GM19395 (cell line): ENCODE data around the gene PTH1R.
A peak's percentile ranks its signal among the peaks of the same experiment; 100 is the strongest.

Experiments used
- ATAC-seq: cut with Tn5 transposase; IDR thresholded peaks from one replicate; pipeline ENCODE4 v1.9.1; 2021; ENCODE audit warnings: mild to moderate bottlenecking, moderate library complexity; ENCODE audit not compliant: unreplicated experiment

The PTH1R gene

DNA sequence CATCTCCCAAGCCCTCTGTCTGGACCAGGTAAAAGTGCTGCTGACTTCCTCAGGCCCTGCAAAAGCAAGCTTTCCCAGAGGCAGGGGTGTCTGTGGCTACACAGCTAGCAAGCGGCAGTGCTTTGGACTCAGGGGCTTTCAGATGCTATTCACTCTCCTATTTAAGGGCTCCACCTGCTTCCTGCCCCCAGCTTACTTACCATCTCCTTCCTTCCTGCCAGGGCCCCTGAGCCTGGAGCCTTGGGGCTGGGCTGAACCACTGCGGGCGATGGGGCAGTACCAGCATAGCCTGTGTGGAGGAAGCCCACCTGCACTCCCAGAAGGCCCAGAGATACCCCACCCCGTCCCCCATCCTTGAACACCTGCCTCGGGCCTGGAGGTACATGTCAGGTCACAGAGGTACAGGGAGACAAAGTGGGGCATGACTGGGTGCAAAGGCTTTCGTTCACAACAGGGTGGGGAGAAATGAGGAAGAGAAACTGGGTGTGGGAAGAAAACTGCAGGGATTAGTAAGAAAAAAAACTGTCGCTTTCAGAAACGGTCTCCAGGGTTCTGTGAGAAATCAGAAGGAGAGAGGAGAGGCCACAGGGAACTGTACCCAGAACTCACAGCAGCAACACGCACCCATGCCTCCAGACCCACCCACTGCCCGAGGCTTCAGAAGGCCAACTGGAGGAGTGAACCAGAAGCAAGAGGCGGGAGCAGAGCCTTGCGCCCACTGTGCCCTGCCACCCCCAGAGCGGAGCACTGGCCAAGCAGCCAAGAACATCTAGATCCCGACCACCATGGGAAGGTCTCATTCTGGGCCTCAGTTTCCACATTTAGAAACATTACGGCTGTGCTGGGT lies 49.6 kb downstream of the PTH1R start:
- peak; percentile 65 for ATAC-seq

DNA sequence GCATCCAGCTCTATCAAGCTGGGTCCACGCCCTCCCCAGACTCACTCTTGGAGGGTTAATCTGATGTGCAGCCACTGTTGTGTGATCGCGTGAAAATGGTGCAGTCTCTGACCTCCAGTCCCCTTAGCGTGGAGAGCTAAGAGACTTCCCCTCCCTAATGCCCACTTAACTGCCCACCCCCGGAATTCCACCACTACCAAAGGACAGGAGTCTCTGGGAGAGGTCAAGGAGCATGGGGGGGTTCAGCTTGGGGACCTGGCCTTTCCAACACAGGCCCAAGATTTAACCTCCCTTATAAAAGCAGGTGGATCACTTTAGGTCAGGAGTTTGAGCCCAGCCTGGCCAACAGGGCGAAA lies 50.2 kb downstream of the PTH1R start:
- no peak for ATAC-seq

DNA sequence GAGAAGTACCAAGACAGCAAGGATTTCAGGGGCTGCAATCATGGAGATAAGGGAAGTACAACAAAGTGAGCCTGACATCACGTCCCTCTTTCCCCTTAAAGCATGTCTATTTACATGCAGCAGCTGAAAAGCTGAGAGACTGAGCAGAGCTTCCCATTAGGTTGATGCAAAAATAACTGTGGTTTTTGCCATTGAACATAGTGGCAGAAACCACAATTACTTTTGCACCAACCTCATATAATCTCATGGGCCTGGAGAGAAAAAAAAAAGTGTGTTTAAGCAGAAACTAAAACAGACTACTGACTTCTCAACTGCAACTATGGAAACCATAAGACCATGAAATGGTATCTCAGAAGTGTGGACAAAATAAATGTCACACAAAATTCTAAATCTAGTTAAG lies 50.8 kb downstream of the PTH1R start:
- ATAC-seq: no peak

DNA sequence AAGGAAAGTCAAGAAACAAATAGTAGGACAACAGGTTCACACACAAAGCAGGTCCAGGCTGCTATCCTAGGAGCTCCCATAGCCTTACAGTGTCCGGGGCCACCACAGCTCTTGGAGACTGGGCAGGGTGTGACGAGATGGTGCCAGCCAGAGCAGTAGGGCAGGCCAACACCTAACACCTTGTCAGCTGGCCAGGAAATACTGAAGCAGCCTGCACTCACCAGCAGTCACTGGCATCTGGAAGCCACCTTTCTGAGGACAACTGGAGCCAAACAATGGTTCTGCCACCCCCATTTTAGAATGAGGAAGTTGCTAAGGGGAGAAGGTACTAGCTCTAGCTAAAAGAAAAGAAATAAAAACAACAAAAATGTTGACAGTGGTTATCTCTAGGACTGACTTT lies 51.8 kb downstream of the PTH1R start:
- no peak for ATAC-seq

DNA sequence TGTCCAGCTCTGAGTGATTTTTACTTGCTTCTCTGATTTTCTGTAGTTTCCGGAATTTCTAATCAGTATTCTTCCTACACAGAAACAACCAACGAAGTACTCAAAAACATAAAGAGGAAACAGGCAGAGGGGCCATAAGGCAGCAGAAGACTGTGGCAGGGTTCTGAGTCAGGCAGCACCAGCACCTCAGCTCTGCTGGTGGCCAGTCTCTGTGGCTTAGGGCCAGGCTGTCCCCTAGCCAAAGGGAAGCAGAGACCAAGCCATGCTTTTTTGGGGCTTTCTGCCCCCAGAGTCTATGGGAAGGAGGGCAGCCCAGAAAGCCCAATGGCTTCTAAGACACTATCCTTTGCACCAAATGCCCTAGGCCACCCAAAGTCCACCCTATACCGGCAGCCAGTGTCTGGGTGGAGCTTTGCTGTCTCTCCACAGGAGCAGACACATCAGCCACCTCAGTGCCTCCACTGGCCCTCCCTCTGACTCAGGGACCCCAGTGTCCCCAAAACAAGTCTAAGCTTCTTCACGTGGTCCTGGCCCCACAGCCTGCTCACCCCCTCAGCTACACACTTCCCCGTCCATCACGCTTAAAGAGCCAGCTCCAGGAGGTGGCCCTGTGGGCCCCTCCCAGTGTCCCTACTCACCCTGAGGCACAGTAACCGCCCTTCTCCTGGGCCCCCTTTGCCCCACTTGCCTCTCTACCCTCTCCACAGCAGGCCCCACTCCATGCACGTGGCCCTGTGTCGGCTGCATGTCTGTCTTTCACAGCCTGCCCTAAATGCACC lies 52.8 kb downstream of the PTH1R start:
- no peak for ATAC-seq

DNA sequence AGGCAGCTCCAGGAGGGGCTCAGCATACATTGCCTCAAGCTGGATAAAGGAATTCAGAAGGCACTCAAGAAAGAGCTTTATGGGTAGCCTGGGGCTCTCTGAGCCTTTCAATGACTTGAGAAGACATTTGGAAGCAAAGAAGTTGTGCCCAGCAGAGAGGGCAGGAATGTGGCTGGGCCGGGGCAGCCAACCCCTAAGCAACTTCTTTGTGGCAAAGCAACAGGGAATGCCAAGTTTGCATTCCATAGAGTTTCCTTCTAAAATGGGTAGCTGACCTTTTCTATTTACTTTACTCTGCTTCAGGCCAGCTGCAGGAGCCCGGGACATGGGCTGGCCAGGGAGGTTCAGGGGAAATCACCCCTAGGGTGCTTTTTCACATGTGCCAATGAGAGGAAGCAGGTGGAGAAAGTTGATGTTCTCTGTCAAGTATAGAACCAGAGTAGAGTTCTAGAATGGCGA lies 53.5 kb downstream of the PTH1R start:
- ATAC-seq: no peak

DNA sequence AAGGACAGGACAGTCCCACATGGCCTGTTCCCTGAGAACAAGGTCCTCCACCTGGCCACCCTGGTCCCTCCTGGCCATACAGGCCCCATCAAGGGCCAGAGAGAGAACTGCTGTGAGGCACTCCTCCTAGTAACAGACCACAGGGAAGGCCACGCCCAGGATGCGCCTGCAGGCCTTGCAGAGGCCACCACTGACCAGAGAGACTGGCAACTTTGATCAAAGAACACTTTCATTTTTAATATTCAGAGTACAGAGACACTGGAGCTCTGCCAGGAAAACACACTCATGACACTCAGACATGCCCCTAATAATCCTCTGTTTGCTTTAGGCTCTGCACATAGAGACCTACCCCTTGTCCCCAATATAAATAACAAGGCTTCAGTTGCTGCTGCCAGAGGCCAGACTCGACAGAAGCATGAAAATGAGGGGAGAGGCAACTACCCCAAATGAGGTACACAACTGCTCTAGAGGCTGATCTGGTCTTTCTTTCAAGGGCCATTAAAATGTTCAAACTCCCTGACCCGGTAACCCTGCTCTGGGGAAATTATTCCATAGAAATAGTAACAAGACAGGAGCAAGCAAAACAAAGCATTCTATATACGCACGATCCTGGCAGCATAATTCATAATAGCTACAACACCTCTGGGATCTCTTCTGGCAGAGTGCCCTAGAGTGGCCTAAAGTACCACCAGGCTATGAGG lies 54.3 kb downstream of the PTH1R start:
- ATAC-seq: no peak

DNA sequence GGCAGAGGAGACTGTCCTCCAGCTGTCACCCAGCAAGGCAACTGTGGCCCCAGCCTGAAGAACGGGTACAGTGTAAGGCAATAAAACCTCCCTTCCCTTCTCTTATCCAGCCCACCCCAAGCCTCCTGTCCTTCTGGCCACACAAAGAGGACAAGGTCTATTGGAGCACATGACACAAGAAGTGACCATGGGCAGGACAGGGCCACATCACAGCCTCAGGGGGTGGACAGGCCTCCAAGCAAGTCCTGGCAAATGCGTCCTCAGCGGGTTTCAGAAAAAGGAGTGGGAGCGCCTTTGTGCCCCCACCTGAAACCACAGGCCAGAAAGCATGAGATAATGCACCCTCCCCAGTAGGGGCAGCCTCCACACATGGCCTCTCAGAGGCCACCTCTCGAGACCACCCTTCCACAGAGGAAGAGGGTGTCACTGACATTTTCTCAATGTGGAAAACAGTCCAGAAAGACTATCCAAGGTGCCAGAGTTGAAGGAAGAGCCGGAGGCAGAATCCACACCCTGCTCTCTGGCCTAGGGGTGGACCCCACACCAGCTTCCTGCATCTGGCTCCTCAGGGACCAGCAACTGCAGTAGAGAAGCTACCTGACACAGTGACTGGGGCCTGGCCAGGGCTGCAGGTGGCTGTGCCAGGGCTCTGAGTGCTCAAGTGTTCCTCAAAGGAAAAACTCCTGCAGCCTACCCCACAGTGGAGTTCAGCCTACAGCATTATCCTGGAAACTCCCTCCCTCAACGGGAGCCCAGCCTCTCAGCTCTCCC lies 55.1 kb downstream of the PTH1R start:
- no peak for ATAC-seq

DNA sequence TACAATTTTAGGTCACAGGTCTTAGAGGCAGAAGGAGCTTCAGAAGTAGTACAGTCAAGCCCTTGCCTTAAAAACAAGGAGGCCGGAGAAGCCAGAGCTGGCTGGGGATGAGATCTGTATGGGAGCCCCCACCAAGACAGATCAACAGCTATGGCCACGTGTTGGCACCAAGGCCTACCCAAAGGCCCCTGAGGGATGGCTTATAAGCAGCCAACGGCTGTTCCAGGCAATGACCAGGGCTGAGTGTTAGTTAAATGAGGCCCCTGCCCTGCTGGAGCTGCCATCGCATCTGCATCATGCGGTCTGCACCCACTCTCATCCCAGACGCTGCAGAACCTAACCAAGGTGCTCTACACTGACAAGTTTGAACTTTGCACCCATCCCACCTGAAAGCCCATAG lies 55.7 kb downstream of the PTH1R start:
- ATAC-seq: no peak

DNA sequence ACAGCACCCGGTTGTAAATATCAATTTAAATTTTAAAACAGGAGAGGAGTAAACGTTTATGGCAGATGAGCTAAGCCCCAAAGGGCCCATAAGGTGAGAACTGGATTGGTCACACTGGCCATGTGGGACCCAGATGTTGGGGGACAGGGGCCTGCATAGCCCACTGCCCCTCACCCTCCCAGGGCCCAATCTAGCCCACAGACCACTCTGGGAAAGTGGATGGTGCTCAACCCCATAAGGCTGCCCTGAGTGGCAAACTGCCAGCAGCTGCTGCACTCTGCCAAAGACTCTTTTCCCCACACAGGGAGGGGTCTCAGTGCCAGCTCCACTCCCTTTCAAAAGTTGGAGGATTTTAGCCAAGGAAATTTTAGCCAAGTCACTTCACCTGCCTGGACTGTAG lies 56.6 kb downstream of the PTH1R start:
- ATAC-seq: no peak

DNA sequence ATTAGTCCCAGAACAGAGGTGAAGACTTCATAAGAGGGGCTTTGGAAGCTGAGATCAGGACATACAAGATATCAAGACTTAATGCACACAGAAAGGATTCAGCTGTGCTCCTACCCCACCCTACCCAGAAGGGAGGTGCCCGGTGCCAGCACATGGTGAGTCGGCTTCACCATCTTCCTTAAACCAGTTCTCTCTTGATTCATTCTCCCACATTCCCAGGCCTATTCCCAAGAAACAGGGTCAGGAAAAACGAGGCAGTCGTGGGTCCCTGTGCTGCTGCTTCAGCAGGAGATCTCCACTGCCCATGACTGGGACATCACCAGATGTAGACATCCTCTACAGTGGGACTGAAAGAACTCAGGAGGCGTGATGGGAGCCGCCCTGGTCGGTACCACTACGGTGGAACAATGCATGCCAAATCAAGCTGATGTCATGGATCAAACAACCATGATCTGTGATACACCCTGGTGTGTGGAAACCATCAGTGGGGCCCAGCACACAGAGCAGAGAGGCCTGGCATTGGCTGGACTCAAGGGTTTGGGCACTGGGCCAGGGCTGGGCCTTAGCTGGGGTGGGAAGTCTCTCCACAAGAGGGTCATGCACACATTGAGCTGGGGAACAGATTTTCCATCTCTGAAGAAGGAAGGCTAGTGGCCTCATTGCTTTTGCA lies 57.1 kb downstream of the PTH1R start:
- ATAC-seq: no peak

DNA sequence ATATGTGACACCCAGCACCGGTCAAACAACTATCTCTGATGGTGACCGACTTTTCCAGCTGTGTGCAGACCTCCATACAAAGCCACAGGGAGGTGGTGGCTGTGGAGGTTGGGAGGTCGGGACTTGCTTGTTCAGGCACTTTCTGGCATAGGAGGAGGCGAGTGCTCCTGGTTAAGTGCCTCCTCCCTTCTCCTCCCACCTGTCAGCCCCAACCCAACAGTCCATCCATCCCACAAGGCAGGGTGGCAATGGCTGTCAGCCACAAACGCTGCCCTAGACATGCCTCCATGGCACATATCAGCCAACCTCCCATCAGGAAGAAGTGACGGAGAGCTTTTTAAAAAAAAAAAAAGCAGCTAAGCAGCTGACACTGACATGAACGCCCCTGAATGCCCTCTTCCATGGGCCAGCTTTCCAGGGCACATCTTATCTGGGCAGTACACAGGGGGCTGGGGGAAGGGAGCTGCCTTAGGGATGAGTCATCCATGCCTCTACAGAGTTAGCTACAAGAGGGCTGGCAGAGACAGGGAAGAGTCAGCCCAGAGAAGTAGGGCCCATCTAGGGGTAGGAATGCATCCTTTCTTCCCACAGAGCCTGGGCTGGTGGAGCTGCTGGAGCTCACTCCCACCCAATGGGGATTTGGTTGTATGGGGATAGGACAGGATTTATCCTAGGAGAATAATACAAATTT lies 57.8 kb downstream of the PTH1R start:
- ATAC-seq: no peak

DNA sequence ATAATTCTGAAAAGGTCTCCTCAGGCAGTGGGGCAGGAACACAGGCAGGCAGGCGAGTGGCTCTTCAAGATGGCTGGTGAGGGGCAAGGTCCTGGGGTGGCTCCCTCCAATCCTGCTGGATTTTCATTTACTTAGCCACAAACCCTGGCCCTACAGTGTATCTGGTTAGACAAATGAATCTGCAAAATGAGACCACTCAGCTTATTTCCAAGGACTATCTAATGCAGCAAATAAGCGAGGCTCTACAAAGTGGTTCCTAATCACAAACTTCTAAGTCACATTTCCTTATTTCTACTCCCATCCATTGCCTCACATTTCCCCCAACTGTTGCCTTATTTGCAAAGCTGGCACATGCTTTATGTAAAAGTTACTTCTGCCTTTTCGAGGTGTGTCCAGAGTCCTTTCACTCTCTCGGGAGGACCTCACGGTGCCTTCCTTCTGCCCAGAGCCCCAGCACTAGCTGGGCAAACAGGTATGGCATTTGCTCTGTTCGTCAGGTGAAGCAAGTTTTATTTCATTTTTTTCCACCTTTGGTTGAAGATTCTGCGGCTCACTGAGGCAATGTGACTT lies 58.6 kb downstream of the PTH1R start:
- ATAC-seq: no peak

DNA sequence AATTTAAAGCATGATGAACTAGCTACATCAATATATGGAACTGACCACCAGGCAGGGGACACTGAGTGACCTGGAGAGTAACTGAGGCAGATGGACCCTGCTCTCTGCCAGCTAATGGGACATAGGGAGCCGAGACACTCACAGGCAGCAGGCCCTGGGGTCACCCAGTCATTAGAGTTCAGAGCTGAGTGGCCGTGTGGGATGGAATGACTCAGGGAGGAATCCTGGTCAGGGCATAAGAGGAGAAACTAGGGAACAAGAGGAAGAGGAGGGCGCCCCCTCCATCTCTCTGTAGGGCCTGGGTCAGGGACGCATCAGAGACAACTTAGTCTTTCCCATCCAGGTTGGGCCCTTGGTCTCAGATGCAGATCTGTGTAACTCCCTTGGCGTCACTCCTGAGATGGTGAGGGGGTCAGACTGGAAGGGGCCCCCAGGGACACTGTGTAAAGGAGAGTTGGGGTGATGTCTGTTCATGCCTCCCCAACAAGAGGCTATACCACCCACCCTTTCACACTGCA lies 59.3 kb downstream of the PTH1R start:
- no peak for ATAC-seq

DNA sequence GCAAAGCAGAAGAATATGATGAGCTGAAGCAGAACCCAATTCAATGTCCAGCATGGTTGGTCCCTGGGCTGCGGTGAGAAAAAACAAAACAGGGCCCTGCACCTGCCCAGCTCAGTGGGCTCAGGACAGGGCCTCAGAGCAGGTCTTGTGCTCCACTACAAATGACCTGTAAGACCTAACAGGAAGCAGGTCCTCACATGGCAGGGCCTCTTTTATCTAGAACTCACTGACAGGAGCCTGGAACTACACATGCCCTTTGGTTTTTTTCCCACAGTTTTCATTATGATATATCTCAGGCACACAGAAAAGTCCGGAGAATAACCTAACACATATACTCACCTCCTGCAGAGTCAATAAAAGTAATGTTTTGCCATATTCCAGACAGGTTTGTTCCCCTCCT lies 60.6 kb downstream of the PTH1R start:
- ATAC-seq: no peak

DNA sequence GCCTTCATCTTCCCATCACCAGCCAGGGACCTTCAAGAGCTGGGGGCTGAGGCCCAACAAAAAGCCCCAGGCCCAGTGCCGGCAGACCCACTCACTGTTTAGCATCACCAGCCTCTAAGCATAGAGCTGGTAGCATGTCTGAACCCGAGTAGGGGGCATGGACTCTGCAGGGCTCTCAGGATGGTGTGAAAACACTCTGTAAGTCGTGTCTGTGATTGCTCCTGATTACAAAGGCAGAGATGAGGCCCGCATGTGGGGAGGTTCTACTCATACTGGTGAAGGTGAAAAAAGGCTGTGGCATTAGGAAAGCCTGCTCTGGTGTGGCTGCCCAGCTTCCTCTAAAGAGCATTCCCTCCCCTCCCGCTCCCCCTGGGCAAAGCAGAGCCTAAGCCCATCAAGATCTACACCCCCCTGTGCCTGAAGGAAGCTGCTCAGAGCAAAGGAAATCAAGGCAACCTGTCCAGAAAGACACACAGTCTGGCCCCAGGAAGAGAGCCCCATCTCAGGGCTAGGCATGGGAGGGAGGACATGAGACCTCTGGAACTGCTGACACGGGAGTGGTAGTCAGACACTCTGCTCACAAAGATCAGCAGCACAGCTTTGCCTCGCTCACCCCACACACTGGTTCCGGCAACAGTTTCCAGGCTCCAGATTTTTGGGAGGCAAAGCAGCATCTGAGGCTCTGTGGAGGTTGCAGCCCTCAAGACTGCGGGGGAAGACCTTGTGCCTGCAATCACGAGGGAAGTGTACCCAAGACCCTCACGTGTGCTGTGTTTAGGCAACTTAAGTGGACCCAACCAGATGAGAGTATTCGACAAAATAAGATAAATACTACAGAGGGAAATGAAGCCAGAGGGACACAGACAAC lies 62.3 kb downstream of the PTH1R start:
- no peak for ATAC-seq

DNA sequence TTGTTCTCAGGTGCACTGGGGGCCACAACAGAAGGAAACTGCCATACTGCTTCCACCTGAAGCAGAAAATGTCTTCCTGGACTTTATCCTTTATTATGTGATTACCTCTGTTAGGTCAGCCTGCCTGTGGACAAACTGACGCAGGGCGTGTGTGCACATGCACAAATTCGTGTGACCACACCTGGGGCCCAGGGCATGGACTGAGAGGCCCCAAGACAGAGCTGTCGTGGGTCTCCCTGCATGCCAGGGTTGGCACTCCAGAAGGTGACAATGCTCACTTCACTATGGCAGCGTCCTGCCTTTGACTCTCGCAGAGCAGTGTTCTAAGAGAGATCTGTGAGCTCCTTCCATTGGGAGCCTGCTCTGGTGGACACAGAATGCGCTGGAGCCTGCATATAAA lies 64.6 kb downstream of the PTH1R start:
- ATAC-seq: no peak

DNA sequence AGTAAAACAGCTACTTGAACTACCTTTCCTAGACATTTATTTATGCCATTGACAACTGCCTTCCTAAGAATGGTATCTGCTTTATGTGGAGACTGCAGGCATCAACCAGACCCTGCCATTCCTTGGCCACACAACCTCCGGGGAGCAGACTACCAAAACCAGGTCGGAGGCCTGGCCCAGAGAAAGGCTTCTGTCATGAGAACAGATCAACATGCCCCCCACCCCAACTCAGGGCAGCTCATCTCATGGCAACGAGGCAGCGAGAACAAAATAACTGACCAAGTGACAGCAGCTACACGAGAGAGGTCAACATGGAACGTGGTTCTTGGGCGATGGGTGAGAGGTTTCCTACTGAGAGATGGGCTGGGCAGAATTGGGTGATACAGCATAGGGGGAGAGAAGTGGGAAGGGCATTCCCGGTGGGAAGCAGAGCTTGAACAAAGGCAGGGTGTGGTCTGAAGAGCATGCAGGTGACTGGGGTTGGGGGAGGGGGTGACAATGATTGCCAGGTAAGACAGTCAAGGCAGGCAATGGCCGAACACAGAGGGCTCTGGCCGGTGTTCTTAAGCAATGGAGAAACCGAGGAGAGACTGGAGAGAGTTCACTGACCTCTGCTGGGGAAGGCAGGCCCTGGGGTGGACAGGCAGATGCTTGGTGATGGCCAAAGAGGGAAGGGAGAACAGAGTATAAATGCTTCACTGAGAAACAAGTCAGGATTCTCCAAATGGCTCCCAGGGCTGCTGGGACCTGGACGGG lies 65.1 kb downstream of the PTH1R start:
- ATAC-seq: no peak
